IMR-90 (cell line): ENCODE data around the gene SCN1B. TPM values are rescaled to one million over a fixed set of nuclear protein-coding genes. Genes with fewer than 3 reads are reported as not detected.
A peak's percentile ranks its signal among the peaks of the same experiment; 100 is the strongest.

ENCODE experiments used
- ATAC-seq: fragments of 200-7000 bp; cut with Tn5 transposase; 2 replicates; pipeline ENCODE4 v1.9.1; 2020; ENCODE audit warnings: low read depth, mild to moderate bottlenecking, moderate library complexity
- BruUV-seq: library from RNA; stranded (reverse); fragments of 400-500 nt; replicated peaks from 2 replicates; lab custom pipeline; 2021; lab: Mats Ljungman, UMichigan
- CTCF ChIA-PET: fragments of 300-600 bp; formaldehyde crosslinking; extraction: SDS; loops from one replicate; lab custom pipeline; 2021; ENCODE audit warnings: antibody characterized with exemption; lab: Yijun Ruan, JAX
- POLR2A ChIA-PET: fragments of 300-600 bp; sonication (Branson Sonifier 250); formaldehyde crosslinking; loops from one replicate; lab custom pipeline; 2022; ENCODE audit warnings: antibody characterized with exemption; ENCODE audit not compliant: unreplicated experiment; lab: Charles Lee
- DNase-seq: peaks from one replicate; pipeline ENCODE4 v3.0.0; 2013
- H2AFZ ChIP-seq: replicated peaks from 2 replicates; pipeline ENCODE3; 2013; ENCODE audit warnings: low read length, mild to moderate bottlenecking; ENCODE audit not compliant: poor library complexity
- H2AK5ac ChIP-seq: 2 replicates; pipeline ENCODE4 v1.6.1; 2013; ENCODE audit warnings: low read depth, low read length, inconsistent platforms
- H2AK9ac ChIP-seq: replicated peaks from 2 replicates; pipeline ENCODE3; 2013; ENCODE audit warnings: mild to moderate bottlenecking, low read depth, low read length, moderate library complexity; ENCODE audit not compliant: poor library complexity
- H2BK120ac ChIP-seq: 2 replicates; pipeline ENCODE4 v1.6.1; 2013; ENCODE audit warnings: low read depth, low read length, inconsistent platforms
- H2BK15ac ChIP-seq: 3 replicates; pipeline ENCODE4 v1.6.1; 2013; ENCODE audit warnings: low read depth, low read length, inconsistent platforms
- H2BK20ac ChIP-seq: 2 replicates; pipeline ENCODE4 v1.6.1; 2013; ENCODE audit warnings: low read depth, mild to moderate bottlenecking, inconsistent platforms, low read length, moderate library complexity
- H2BK5ac ChIP-seq: 2 replicates; pipeline ENCODE4 v1.6.1; 2013; ENCODE audit warnings: mild to moderate bottlenecking, low read depth, low read length, inconsistent platforms; ENCODE audit not compliant: poor library complexity, severe bottlenecking
- H3K14ac ChIP-seq: replicated peaks from 2 replicates; pipeline ENCODE4 v1.6.1; 2013; ENCODE audit warnings: low read depth, low read length, inconsistent platforms
- H3K18ac ChIP-seq: 2 replicates; pipeline ENCODE4 v1.6.1; 2013; ENCODE audit warnings: low read depth, low read length, control low read depth
- H3K23ac ChIP-seq: 2 replicates; pipeline ENCODE4 v1.6.1; 2013; ENCODE audit warnings: low read depth, low read length, inconsistent platforms
- H3K27ac ChIP-seq: 2 replicates; pipeline ENCODE4 v1.5.1; 2013; ENCODE audit warnings: mild to moderate bottlenecking, control low read depth, low read length; ENCODE audit not compliant: insufficient read depth
- H3K27me3 ChIP-seq: 2 replicates; pipeline ENCODE4 v1.6.1; 2013; ENCODE audit warnings: low read length; ENCODE audit not compliant: control insufficient read depth, insufficient read depth
- H3K36me3 ChIP-seq: 2 replicates; pipeline ENCODE4 v1.6.1; 2013; ENCODE audit warnings: low read length, mixed read lengths; ENCODE audit not compliant: control insufficient read depth, insufficient read depth
- H3K4ac ChIP-seq: 2 replicates; pipeline ENCODE4 v1.6.1; 2013; ENCODE audit warnings: low read depth, low read length, inconsistent platforms
- H3K4me1 ChIP-seq: 2 replicates; pipeline ENCODE4 v1.6.1; 2013; ENCODE audit warnings: low read length, mixed read lengths; ENCODE audit not compliant: control insufficient read depth, insufficient read depth
- H3K4me2 ChIP-seq: 2 replicates; pipeline ENCODE4 v1.6.1; 2013; ENCODE audit warnings: low read depth, mild to moderate bottlenecking, control low read depth, low read length, moderate library complexity
- H3K4me3 ChIP-seq: 2 replicates; pipeline ENCODE4 v1.5.1; 2013; ENCODE audit warnings: low read depth, mild to moderate bottlenecking, control low read depth, low read length, moderate library complexity; ENCODE audit not compliant: insufficient read depth
- H3K56ac ChIP-seq: 2 replicates; pipeline ENCODE4 v1.6.1; 2013; ENCODE audit warnings: low read length, inconsistent platforms; ENCODE audit not compliant: insufficient read depth; ENCODE audit errors: extremely low read depth
- H3K79me1 ChIP-seq, 2 experiments: 2 replicates each; pipeline ENCODE4 v1.6.1; 2013; ENCODE audit warnings: low read length in 2 of 2, inconsistent platforms in 1 of 2, low read depth in 1 of 2
- H3K9ac ChIP-seq: 2 replicates; pipeline ENCODE4 v1.6.1; 2013; ENCODE audit warnings: low read depth, low read length, control low read depth
- H3K9me1 ChIP-seq: 2 replicates; pipeline ENCODE4 v1.6.1; 2013; ENCODE audit warnings: low read length, inconsistent platforms; ENCODE audit not compliant: insufficient read depth
- H3K9me3 ChIP-seq: 2 replicates; pipeline ENCODE4 v1.6.1; 2013; ENCODE audit warnings: low read length; ENCODE audit not compliant: control insufficient read depth, insufficient read depth
- H4K20me1 ChIP-seq: 2 replicates; pipeline ENCODE4 v1.6.1; 2013; ENCODE audit warnings: low read length, inconsistent platforms; ENCODE audit not compliant: insufficient read depth
- H4K5ac ChIP-seq: 2 replicates; pipeline ENCODE4 v1.6.1; 2013; ENCODE audit warnings: mild to moderate bottlenecking, low read depth, low read length, control low read depth
- H4K8ac ChIP-seq, 2 experiments: 2 replicates each; pipeline ENCODE4 v1.6.1; 2013; ENCODE audit warnings: low read depth in 2 of 2, low read length in 2 of 2, control low read depth in 1 of 2, inconsistent platforms in 1 of 2
- H4K91ac ChIP-seq: 2 replicates; pipeline ENCODE4 v1.6.1; 2013; ENCODE audit warnings: low read depth, low read length, inconsistent platforms; ENCODE audit not compliant: insufficient read depth
- MAZ ChIP-seq: IDR thresholded peaks from 2 replicates; pipeline ENCODE4 v1.6.1; 2012; ENCODE audit warnings: low read depth, mild to moderate bottlenecking, low read length, improper control_type of control experiment, moderate library complexity, borderline replicate concordance
- RCOR1 ChIP-seq: IDR thresholded peaks from 2 replicates; pipeline ENCODE4 v1.6.1; 2012; ENCODE audit warnings: mild to moderate bottlenecking, low read length, improper control_type of control experiment; ENCODE audit not compliant: insufficient replicate concordance
- WGBS, 2 experiments: methylation state at CpG; one replicate each; pipeline versions ENCODE4 v1.1.5 to v1.1.7; 2013; ENCODE audit warnings: missing lambda C conversion rate in 2 of 2; ENCODE audit not compliant: insufficient read length in 1 of 2; ENCODE audit errors: extremely low coverage in 2 of 2; 5-methylcytosine and 5-hydroxymethylcytosine counted together
- dilution Hi-C: fragments of 300-500 bp; cut with HindIII; formaldehyde crosslinking; loops from one replicate; pipeline ENCODE4 v1.14.3; 2018; ENCODE audit warnings: low sequenced_read_pairs; ENCODE audit not compliant: unreplicated experiment
- in situ Hi-C: fragments of 300-500 bp; cut with MboI; formaldehyde crosslinking; loops from 3 replicates; pipeline ENCODE4 v1.14.3; 2019; ENCODE audit warnings: low sequenced_read_pairs, inconsistent platforms, mixed read lengths
- intact Hi-C: fragments of 100-400 bp; cut with micrococcal nuclease; formaldehyde crosslinking; loops from 2 replicates; pipeline ENCODE4 v1.10.0; 2022
- polyA plus RNA-seq, 3 experiments: library from polyadenylated mRNA; depleted of rRNA; stranded (reverse); fragments of >200 nt; gene quantifications; 2 replicates each; pipeline ENCODE4 v1.2.3, GENCODE V29; 2012; ENCODE audit warnings: low replicate concordance in 1 of 3
- total RNA-seq: library from RNA; depleted of rRNA; stranded (reverse); fragments of >200 nt; gene quantifications from 2 replicates; pipeline ENCODE4 v1.2.3, GENCODE V29; 2012

The SCN1B gene
- total and polyA plus RNA-seq, 2 of the 4 experiments (the other 2 are of a cell fraction): 2.0 to 9.6 TPM

DNA sequence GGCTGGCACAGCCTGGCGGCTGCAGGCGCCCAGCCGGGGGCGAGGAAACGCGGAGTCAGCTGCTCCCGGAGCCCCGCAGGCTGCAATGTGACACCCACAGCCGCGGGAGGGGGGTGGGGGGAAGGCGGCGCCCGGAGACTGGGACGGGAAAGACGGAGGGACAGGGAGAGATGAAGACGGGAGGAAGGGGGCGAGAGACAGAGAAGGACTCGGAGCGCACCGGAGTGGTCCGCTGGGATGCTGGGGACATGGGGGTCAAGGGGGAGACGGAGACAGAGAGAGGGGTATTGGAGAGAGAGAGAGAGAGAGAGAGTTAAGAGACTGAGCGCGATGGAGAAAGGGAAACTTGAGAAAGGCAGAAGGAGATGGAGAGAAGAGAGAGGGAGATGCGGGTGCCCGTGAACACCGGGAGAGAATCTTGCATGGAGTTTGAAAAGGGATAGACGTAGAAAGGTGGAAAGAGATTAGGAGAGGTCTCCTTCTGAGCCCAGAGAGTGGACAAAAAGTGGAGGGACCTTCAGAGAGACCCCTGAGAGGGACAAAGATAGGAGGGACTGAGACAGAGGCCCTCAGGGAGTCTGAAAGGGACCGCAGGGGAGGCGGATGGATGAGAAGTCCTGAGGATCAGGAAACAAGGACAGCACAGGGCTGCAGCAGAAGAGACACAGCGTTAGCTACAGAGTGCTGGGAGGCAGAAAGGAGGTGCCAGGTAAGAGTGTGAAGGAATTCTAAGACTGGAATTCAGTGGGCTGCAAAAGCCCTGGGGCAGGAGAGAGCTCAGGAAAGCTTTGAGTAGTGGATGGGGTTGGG lies 1.0 kb downstream of the SCN1B start:
- BruUV-seq: no TSS peak
- ChIA-PET CTCF (interaction anchor here (0.5 to 0.7 kb wide), 2 partner anchors 21 kb away, joined by 3 to 6 read pairs; no protein-coding TSS in a partner anchor), POLR2A (no interaction called here)
- Histone ChIP-seq H3K4ac (no peak overlapping the region), H2BK5ac (no peak overlapping the region), H3K4me1 (peaks cover 3% of the 10 kb centered on the region; the same call in 1 of the 2 replicates), H3K9me1 (no peaks in the 10 kb centered on the region), H3K4me3 (peak overlapping the region; percentile 65), H2BK20ac (no peak overlapping the region), H4K91ac (no peak overlapping the region), H3K23ac (peak overlapping the region; percentile 59; the same call in 1 of the 2 replicates), H2AK9ac (peak overlapping the region; percentile 3), H2BK120ac (0 out of 2 replicates have a peak overlapping the region, but pooled peaks have one; percentile 4), H2BK15ac (no peak overlapping the region), H3K27ac (no peak overlapping the region), H3K9me3 (no peaks in the 10 kb centered on the region), H2AK5ac (no peak overlapping the region), H3K36me3 (peaks cover 15% of the 10 kb centered on the region), H3K79me1 (no peaks in the 10 kb centered on the region), H3K14ac (no peak overlapping the region; the same call in 1 of the 2 replicates), H4K8ac (no peak overlapping the region; a peak in 1 of 4 replicates), H3K9ac (peak overlapping the region; percentile 54; the same call in 1 of the 2 replicates), H3K4me2 (peak overlapping the region; percentile 92), H3K27me3 (no peaks in the 10 kb centered on the region; the same call in 1 of the 2 replicates), H3K56ac (no peak overlapping the region), H4K20me1 (no peaks in the 10 kb centered on the region; the same call in 1 of the 2 replicates), H4K5ac (no peak overlapping the region), H2AFZ (peak overlapping the region; percentile 75), H3K18ac (no peak overlapping the region)
- peak; percentile 60 for ATAC-seq
- no peak for TF ChIP-seq RCOR1
- peak; percentile 23; the same call in 1 of the 2 replicates for TF ChIP-seq MAZ
- peak; percentile 18 for DNase-seq
- intact Hi-C loops (no loop called here), dilution Hi-C loops (no loop called here), in situ Hi-C loops (no loop called here)
- 4% methylated on average over 21 of the region's 31 CpGs; no CpG with 5 or more reads in 1 of the 2 experiments for WGBS, 2 experiments
